ENCODE results near the gene KLHL8.
"Not testable (repeated sequence)": the region's sequence is repeated elsewhere in the genome, so short reads cannot be mapped to it uniquely, and the experiment has no call there.

KLHL8 gene

GRCh38 chr4:87165892-87166291, 54.5 kb downstream of the KLHL8 start:
- Histone ChIP-seq H3K27me3 (ENCODE audit: control insufficient read depth, insufficient read depth, low read length) (no peaks in the 10 kb centered on the region), H3K36me3 (ENCODE audit: insufficient read depth, low read length) (no peaks in the 10 kb centered on the region), H3K4me1 (ENCODE audit: control insufficient read depth, insufficient read depth, low read length) (no peaks in the 10 kb centered on the region), H3K9me3 (replicated peaks; ENCODE audit: low read length) (no peaks in the 10 kb centered on the region), H3K9ac (ENCODE audit: low read depth, low read length) (no peak overlapping the region), H3K4me3 (ENCODE audit: low read length) (no peak overlapping the region), H3K4me2 (ENCODE audit: low read length) (no peak overlapping the region)

- Histone ChIP-seq H3K4me2 (ENCODE audit: low read length) (no peak overlapping the region), H3K36me3 (ENCODE audit: insufficient read depth, low read length) (no peaks in the 10 kb centered on the region), H3K9me3 (replicated peaks; ENCODE audit: low read length) (no peaks in the 10 kb centered on the region), H3K4me1 (ENCODE audit: control insufficient read depth, insufficient read depth, low read length) (peaks cover 9% of the 10 kb centered on the region), H3K9ac (ENCODE audit: low read depth, low read length) (no peak overlapping the region), H3K27me3 (ENCODE audit: control insufficient read depth, insufficient read depth, low read length) (no peaks in the 10 kb centered on the region), H3K4me3 (ENCODE audit: low read length) (no peak overlapping the region)
Observed at GRCh38 chr4:87153078-87153870, 67.1 kb downstream of the KLHL8 start.

GRCh38 chr4:87152310-87153041, 67.9 kb downstream of the KLHL8 start:
- Histone ChIP-seq H3K4me3 (ENCODE audit: low read length) (no peak overlapping the region), H3K4me2 (ENCODE audit: low read length) (no peak overlapping the region), H3K27me3 (ENCODE audit: control insufficient read depth, insufficient read depth, low read length) (no peaks in the 10 kb centered on the region), H3K36me3 (ENCODE audit: insufficient read depth, low read length) (no peaks in the 10 kb centered on the region), H3K4me1 (ENCODE audit: control insufficient read depth, insufficient read depth, low read length) (peaks cover 9% of the 10 kb centered on the region), H3K9ac (ENCODE audit: low read depth, low read length) (no peak overlapping the region), H3K9me3 (replicated peaks; ENCODE audit: low read length) (no peaks in the 10 kb centered on the region)

- H3K36me3 ChIP-seq (ENCODE audit: insufficient read depth, low read length), result no peaks in the 10 kb centered on the region
- no peaks in the 10 kb centered on the region for H3K9me3 ChIP-seq (replicated peaks; ENCODE audit: low read length)
- H3K9ac ChIP-seq (ENCODE audit: low read depth, low read length), result no peak overlapping the region
- H3K4me3 ChIP-seq (ENCODE audit: low read length), result no peak overlapping the region
- no peaks in the 10 kb centered on the region for H3K27me3 ChIP-seq (ENCODE audit: control insufficient read depth, insufficient read depth, low read length)
- H3K4me2 ChIP-seq (ENCODE audit: low read length), result no peak overlapping the region
- peaks cover 9% of the 10 kb centered on the region for H3K4me1 ChIP-seq (ENCODE audit: control insufficient read depth, insufficient read depth, low read length)
Observed at GRCh38 chr4:87151730-87152129, 68.7 kb downstream of the KLHL8 start.

GRCh38 chr4:87150498-87151261, 69.7 kb downstream of the KLHL8 start:
- Histone ChIP-seq H3K36me3 (ENCODE audit: insufficient read depth, low read length) (no peaks in the 10 kb centered on the region), H3K4me2 (ENCODE audit: low read length) (no peak overlapping the region), H3K9ac (ENCODE audit: low read depth, low read length) (no peak overlapping the region), H3K9me3 (replicated peaks; ENCODE audit: low read length) (no peaks in the 10 kb centered on the region), H3K4me1 (ENCODE audit: control insufficient read depth, insufficient read depth, low read length) (peaks cover 9% of the 10 kb centered on the region), H3K4me3 (ENCODE audit: low read length) (no peak overlapping the region), H3K27me3 (ENCODE audit: control insufficient read depth, insufficient read depth, low read length) (no peaks in the 10 kb centered on the region)

GRCh38 chr4:87147116-87147515, 73.3 kb downstream of the KLHL8 start:
- H3K9ac ChIP-seq (ENCODE audit: low read depth, low read length), result no peak overlapping the region
- no peaks in the 10 kb centered on the region for H3K9me3 ChIP-seq (replicated peaks; ENCODE audit: low read length)
- no peaks in the 10 kb centered on the region for H3K27me3 ChIP-seq (ENCODE audit: control insufficient read depth, insufficient read depth, low read length)
- H3K4me1 ChIP-seq (ENCODE audit: control insufficient read depth, insufficient read depth, low read length), result peaks cover 7% of the 10 kb centered on the region
- no peaks in the 10 kb centered on the region for H3K36me3 ChIP-seq (ENCODE audit: insufficient read depth, low read length)
- no peak overlapping the region for H3K4me2 ChIP-seq (ENCODE audit: low read length)
- no peak overlapping the region for H3K4me3 ChIP-seq (ENCODE audit: low read length)

- not testable (repeated sequence) for H3K4me1 ChIP-seq (ENCODE audit: control insufficient read depth, insufficient read depth, low read length); H3K4me3 ChIP-seq (ENCODE audit: low read length); H3K9me3 ChIP-seq (replicated peaks; ENCODE audit: low read length); H3K9ac ChIP-seq (ENCODE audit: low read depth, low read length); H3K4me2 ChIP-seq (ENCODE audit: low read length); H3K36me3 ChIP-seq (ENCODE audit: insufficient read depth, low read length); H3K27me3 ChIP-seq (ENCODE audit: control insufficient read depth, insufficient read depth, low read length)
Observed at GRCh38 chr4:87145934-87146333, 74.5 kb downstream of the KLHL8 start.

GRCh38 chr4:87144356-87144755, 76.1 kb downstream of the KLHL8 start:
- H3K4me1 ChIP-seq (ENCODE audit: control insufficient read depth, insufficient read depth, low read length), result no peaks in the 10 kb centered on the region

GRCh38 chr4:87141428-87141827, 79.0 kb downstream of the KLHL8 start:
- H3K9ac ChIP-seq (ENCODE audit: low read depth, low read length), result no peak overlapping the region
- H3K4me3 ChIP-seq (ENCODE audit: low read length), result no peak overlapping the region
- H3K27me3 ChIP-seq (ENCODE audit: control insufficient read depth, insufficient read depth, low read length), result no peaks in the 10 kb centered on the region
- no peaks in the 10 kb centered on the region for H3K4me1 ChIP-seq (ENCODE audit: control insufficient read depth, insufficient read depth, low read length)
- no peak overlapping the region for H3K4me2 ChIP-seq (ENCODE audit: low read length)
- H3K9me3 ChIP-seq (replicated peaks; ENCODE audit: low read length), result no peaks in the 10 kb centered on the region
- H3K36me3 ChIP-seq (ENCODE audit: insufficient read depth, low read length), result peaks cover 8% of the 10 kb centered on the region

More at GRCh38 chr4:87144356-87144755, 76.1 kb downstream of the KLHL8 start:
- H3K9me3 ChIP-seq (replicated peaks; ENCODE audit: low read length), result no peaks in the 10 kb centered on the region
- no peaks in the 10 kb centered on the region for H3K36me3 ChIP-seq (ENCODE audit: insufficient read depth, low read length)
- no peak overlapping the region for H3K4me2 ChIP-seq (ENCODE audit: low read length)
- no peak overlapping the region for H3K4me3 ChIP-seq (ENCODE audit: low read length)
- no peak overlapping the region for H3K9ac ChIP-seq (ENCODE audit: low read depth, low read length)
- H3K27me3 ChIP-seq (ENCODE audit: control insufficient read depth, insufficient read depth, low read length), result no peaks in the 10 kb centered on the region

GRCh38 chr4:87134122-87134521, 86.3 kb downstream of the KLHL8 start:
- Histone ChIP-seq H3K9me3 (replicated peaks; ENCODE audit: low read length) (no peaks in the 10 kb centered on the region), H3K4me2 (ENCODE audit: low read length) (no peak overlapping the region), H3K4me3 (ENCODE audit: low read length) (no peak overlapping the region), H3K36me3 (ENCODE audit: insufficient read depth, low read length) (peaks cover 22% of the 10 kb centered on the region), H3K9ac (ENCODE audit: low read depth, low read length) (no peak overlapping the region), H3K4me1 (ENCODE audit: control insufficient read depth, insufficient read depth, low read length) (no peaks in the 10 kb centered on the region), H3K27me3 (ENCODE audit: control insufficient read depth, insufficient read depth, low read length) (no peaks in the 10 kb centered on the region)

GRCh38 chr4:87133183-87133582, 87.2 kb downstream of the KLHL8 start:
- no peak overlapping the region for H3K4me3 ChIP-seq (ENCODE audit: low read length)
- H3K36me3 ChIP-seq (ENCODE audit: insufficient read depth, low read length), result peaks cover 25% of the 10 kb centered on the region
- H3K27me3 ChIP-seq (ENCODE audit: control insufficient read depth, insufficient read depth, low read length), result no peaks in the 10 kb centered on the region
- H3K4me2 ChIP-seq (ENCODE audit: low read length), result no peak overlapping the region
- no peaks in the 10 kb centered on the region for H3K9me3 ChIP-seq (replicated peaks; ENCODE audit: low read length)
- no peaks in the 10 kb centered on the region for H3K4me1 ChIP-seq (ENCODE audit: control insufficient read depth, insufficient read depth, low read length)
- H3K9ac ChIP-seq (ENCODE audit: low read depth, low read length), result no peak overlapping the region
